Neutrophil (primary cell): ENCODE measurements around the gene ALB.

Experiments
- H3K27ac ChIP-seq: fragments of 200-600 bp; sonication (generic); 2 replicates; pipeline ENCODE4 v1.5.1; 2016; ENCODE audit warnings: mild to moderate bottlenecking, moderate library complexity
- H3K27me3 ChIP-seq: fragments of 200-600 bp; sonication (generic); 2 replicates; pipeline ENCODE4 v1.6.0; 2016; ENCODE audit warnings: mild to moderate bottlenecking
- H3K36me3 ChIP-seq: fragments of 200-600 bp; sonication (generic); 2 replicates; pipeline ENCODE4 v1.5.1; 2017
- H3K4me1 ChIP-seq, 2 experiments: fragments of 200-600 bp in 1 of 2; sonication (generic) in 1 of 2; 1 replicate in 1 of 2; 2 replicates in 1 of 2; pipeline versions ENCODE4 v1.5.1 to v1.6.1; 2013 to 2016; ENCODE audit warnings: low read depth in 1 of 2, low read length in 1 of 2, mild to moderate bottlenecking in 1 of 2, moderate library complexity in 1 of 2; ENCODE audit not compliant: control insufficient read depth in 1 of 2, insufficient read depth in 1 of 2
- H3K4me3 ChIP-seq, 2 experiments: fragments of 200-600 bp in 1 of 2; sonication (generic) in 1 of 2; 1 replicate in 1 of 2; 2 replicates in 1 of 2; pipeline ENCODE4 v1.5.1; 2013 to 2016; ENCODE audit warnings: low read depth in 1 of 2, low read length in 1 of 2, mild to moderate bottlenecking in 1 of 2, moderate library complexity in 1 of 2
- H3K9me3 ChIP-seq: fragments of 200-600 bp; sonication (generic); 2 replicates; pipeline ENCODE4 v1.5.1; 2016
- TF ChIP-seq, protein P1 (sequence below): fragments of 200-600 bp; sonication (generic); IDR thresholded peaks from 2 replicates; pipeline ENCODE4 v1.5.1; 2016; ENCODE audit warnings: antibody characterized with exemption

ALB gene

GRCh38 chr4:73414936-73415271 lies 10.8 kb downstream of the ALB start:
- TF ChIP-seq, protein P1, sequence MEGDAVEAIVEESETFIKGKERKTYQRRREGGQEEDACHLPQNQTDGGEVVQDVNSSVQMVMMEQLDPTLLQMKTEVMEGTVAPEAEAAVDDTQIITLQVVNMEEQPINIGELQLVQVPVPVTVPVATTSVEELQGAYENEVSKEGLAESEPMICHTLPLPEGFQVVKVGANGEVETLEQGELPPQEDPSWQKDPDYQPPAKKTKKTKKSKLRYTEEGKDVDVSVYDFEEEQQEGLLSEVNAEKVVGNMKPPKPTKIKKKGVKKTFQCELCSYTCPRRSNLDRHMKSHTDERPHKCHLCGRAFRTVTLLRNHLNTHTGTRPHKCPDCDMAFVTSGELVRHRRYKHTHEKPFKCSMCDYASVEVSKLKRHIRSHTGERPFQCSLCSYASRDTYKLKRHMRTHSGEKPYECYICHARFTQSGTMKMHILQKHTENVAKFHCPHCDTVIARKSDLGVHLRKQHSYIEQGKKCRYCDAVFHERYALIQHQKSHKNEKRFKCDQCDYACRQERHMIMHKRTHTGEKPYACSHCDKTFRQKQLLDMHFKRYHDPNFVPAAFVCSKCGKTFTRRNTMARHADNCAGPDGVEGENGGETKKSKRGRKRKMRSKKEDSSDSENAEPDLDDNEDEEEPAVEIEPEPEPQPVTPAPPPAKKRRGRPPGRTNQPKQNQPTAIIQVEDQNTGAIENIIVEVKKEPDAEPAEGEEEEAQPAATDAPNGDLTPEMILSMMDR = no peak

DNA sequence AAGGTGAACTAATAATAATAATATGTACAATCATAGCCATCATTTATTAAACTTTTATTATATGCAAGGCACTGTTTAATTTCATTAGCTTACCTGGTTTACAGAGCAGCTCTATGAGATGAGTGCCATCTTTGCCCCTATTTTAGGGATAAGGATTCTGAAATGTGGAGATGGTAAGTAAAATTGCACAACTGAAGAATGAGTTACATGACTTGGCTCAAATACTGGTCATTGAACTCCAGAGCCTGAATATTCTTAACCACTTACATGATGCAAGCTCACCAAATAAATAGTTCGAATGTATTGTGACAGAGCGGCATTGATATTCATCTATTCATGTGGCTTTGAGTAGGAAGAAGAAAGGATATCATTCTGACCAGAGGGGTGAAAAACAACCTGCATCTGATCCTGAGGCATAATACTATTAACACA lies 11.7 kb downstream of the ALB start:
- no peak overlapping the region for H3K4me3 ChIP-seq
- H3K27ac ChIP-seq = no peak overlapping the region

More at GRCh38 chr4:73414936-73415271, 10.8 kb downstream of the ALB start:
- H3K4me1 ChIP-seq = no peaks in the 10 kb centered on the region
- no peaks in the 10 kb centered on the region for H3K36me3 ChIP-seq
- H3K27me3 ChIP-seq = no peaks in the 10 kb centered on the region
- no peaks in the 10 kb centered on the region for H3K9me3 ChIP-seq
- H3K4me3 ChIP-seq = no peak overlapping the region
- no peak overlapping the region for H3K27ac ChIP-seq

DNA sequence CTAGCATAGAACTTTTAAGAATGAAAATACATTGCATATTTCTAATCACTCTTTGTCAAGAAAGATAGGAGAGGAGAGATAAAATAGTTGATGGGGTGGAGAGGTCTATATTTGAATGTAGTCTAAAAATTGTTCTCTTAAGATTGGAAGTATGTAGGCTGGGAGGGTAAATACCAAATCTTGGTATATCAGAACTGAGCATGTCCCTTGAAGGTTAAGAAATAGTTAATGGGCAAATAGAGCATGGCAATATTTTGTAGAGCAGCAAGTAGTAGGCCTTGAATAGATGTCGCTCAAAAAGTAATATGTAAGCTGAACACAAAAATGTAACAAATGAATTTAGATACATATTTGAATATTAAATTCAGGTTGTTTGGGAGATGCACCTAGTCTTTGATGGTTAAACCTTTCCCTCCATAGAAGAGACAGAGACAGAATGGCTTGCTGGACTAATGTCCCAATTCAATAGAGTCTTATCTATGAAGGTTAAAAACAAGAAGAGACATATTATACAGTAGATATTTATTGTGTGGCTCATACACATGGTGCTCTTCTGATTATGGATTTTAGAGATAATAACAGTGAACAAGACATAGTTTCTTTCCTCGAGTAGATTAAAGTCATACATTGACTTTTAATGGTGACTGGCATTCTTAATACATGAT lies 12.5 kb downstream of the ALB start:
- Histone ChIP-seq H3K4me1 (no peaks in the 10 kb centered on the region), H3K9me3 (no peaks in the 10 kb centered on the region), H3K27ac (no peak overlapping the region), H3K36me3 (no peaks in the 10 kb centered on the region), H3K27me3 (no peaks in the 10 kb centered on the region), H3K4me3 (no peak overlapping the region)
- TF ChIP-seq, protein P1 = no peak

More for the DNA sequence above, 11.7 kb downstream of the ALB start:
- H3K9me3 ChIP-seq = no peaks in the 10 kb centered on the region
- no peaks in the 10 kb centered on the region for H3K27me3 ChIP-seq
- TF ChIP-seq, protein P1 = no peak
- no peaks in the 10 kb centered on the region for H3K4me1 ChIP-seq
- no peaks in the 10 kb centered on the region for H3K36me3 ChIP-seq

GRCh38 chr4:73417342-73417741 lies 13.3 kb downstream of the ALB start:
- Histone ChIP-seq H3K27me3 (no peaks in the 10 kb centered on the region), H3K36me3 (no peaks in the 10 kb centered on the region), H3K27ac (no peak overlapping the region), H3K4me1 (no peaks in the 10 kb centered on the region), H3K4me3 (no peak overlapping the region), H3K9me3 (no peaks in the 10 kb centered on the region)
- TF ChIP-seq, protein P1 = no peak

GRCh38 chr4:73417973-73418372 lies 13.9 kb downstream of the ALB start:
- Histone ChIP-seq H3K4me3 (no peak overlapping the region), H3K36me3 (no peaks in the 10 kb centered on the region)
- TF ChIP-seq, protein P1 = no peak

More at GRCh38 chr4:73417973-73418372, 13.9 kb downstream of the ALB start:
- H3K27ac ChIP-seq = no peak overlapping the region
- H3K9me3 ChIP-seq = no peaks in the 10 kb centered on the region
- H3K4me1 ChIP-seq = no peaks in the 10 kb centered on the region
- H3K27me3 ChIP-seq = no peaks in the 10 kb centered on the region
